Measurements from ENCODE around the gene RAD23B. TPM values are rescaled to one million over a fixed set of nuclear protein-coding genes. Genes with fewer than 3 reads are reported as not detected.
A peak's percentile ranks its signal among the peaks of the same experiment; 100 is the strongest.

The RAD23B gene
- total and polyA plus RNA-seq, 2 of the 13 experiments (the other 11 are each of a cell fraction or from before 2014, with no cell fraction given), result 133 to 156 TPM

DNA sequence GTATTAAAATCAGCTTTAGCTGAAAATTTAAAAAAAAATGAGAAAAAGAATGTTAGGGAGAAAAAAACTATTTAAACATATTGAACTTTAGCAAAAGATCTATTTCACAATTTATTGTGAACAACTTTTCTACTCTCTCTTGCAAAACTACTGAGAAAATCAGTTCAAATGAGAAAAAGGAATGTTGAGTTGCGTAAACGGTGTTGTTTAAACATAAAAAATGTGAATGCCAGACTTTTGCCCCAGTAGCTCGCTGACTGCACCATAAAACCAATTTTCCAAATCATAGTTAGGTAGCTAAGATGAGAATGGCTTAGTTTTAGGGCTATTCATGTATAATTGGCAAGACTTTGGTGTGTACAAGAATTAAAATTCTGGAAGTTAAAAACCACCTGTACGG, 13.4 kb upstream of the RAD23B start (continued):
- peak; percentile 48; the same call in 1 of the 2 replicates for TF ChIP-seq HNF4G (IDR thresholded peaks at IDR 0.05; ENCODE audit: borderline replicate concordance, low read depth, low read length)
- TF ChIP-seq HNF4G (CRISPR knock-in tag; IDR thresholded peaks at IDR 0.05; ENCODE audit: borderline replicate concordance, low read depth), result no peak
- peak; percentile 97 for TF ChIP-seq PPARG (CRISPR knock-in tag; conservative IDR thresholded peaks at IDR 0.05)
- TF ChIP-seq ZSCAN25 (CRISPR knock-in tag; IDR thresholded peaks at IDR 0.05), result no peak
- TF ChIP-seq SKI (IDR thresholded peaks at IDR 0.05; ENCODE audit: partially characterized antibody), result peak; percentile 17
- TF ChIP-seq HNRNPL (IDR thresholded peaks at IDR 0.05; ENCODE audit: low read depth, low read length), result no peak
- TF ChIP-seq POGZ (CRISPR knock-in tag; IDR thresholded peaks at IDR 0.05), result no peak
- TF ChIP-seq HOXA9 (CRISPR knock-in tag; IDR thresholded peaks at IDR 0.05; ENCODE audit: borderline replicate concordance), result no peak
- 0 out of 2 replicates have a peak, but pooled peaks have one; percentile 28 for TF ChIP-seq ZSCAN9 (CRISPR knock-in tag; IDR thresholded peaks at IDR 0.05; ENCODE audit: borderline replicate concordance)
- TF ChIP-seq ZNF619 (CRISPR knock-in tag; IDR thresholded peaks at IDR 0.05), result no peak
- no peak for TF ChIP-seq EED (CRISPR knock-in tag; IDR thresholded peaks at IDR 0.05)
- TF ChIP-seq AGO1 (IDR thresholded peaks at IDR 0.05; ENCODE audit: low read depth, low read length, poor library complexity, severe bottlenecking), result no peak
- no peak for TF ChIP-seq NFYC (CRISPR knock-in tag; IDR thresholded peaks at IDR 0.05)
- no peak for TF ChIP-seq TCF12 (IDR thresholded peaks at IDR 0.05)
- no peak for TF ChIP-seq TCF12 (CRISPR knock-in tag; IDR thresholded peaks at IDR 0.05)
- no peak for TF ChIP-seq NR1H2 (CRISPR knock-in tag; IDR thresholded peaks at IDR 0.05; ENCODE audit: borderline replicate concordance, low read depth)
- no peak for TF ChIP-seq ZNF451 (CRISPR knock-in tag; IDR thresholded peaks at IDR 0.05)
- no peak for TF ChIP-seq ZC3H4 (CRISPR knock-in tag; IDR thresholded peaks at IDR 0.05; ENCODE audit: borderline replicate concordance)
- no peak for TF ChIP-seq TEAD2 (CRISPR knock-in tag; IDR thresholded peaks at IDR 0.05)
- TF ChIP-seq ARNT2 (CRISPR knock-in tag; IDR thresholded peaks at IDR 0.05; ENCODE audit: low read depth), result no peak
- TF ChIP-seq ZNF530 (CRISPR knock-in tag; IDR thresholded peaks at IDR 0.05; ENCODE audit: low read depth), result no peak
- TF ChIP-seq PAF1 (CRISPR knock-in tag; IDR thresholded peaks at IDR 0.05), result no peak
- TF ChIP-seq NCOA2 (CRISPR knock-in tag; IDR thresholded peaks at IDR 0.05), result peak; percentile 76; the same call in 1 of the 2 replicates
- no peak for TF ChIP-seq EZH2 (conservative IDR thresholded peaks at IDR 0.05; ENCODE audit: low read depth, low read length)
- no peak for TF ChIP-seq ZFP90 (CRISPR knock-in tag; IDR thresholded peaks at IDR 0.05; ENCODE audit: borderline replicate concordance)
- peak; percentile 32 for TF ChIP-seq TCF7 (IDR thresholded peaks at IDR 0.05; ENCODE audit: low read depth)
- TF ChIP-seq CBFB (CRISPR knock-in tag; IDR thresholded peaks at IDR 0.05), result no peak
- TF ChIP-seq CCDC6 (CRISPR knock-in tag; IDR thresholded peaks at IDR 0.05), result no peak
- TF ChIP-seq, protein P1, sequence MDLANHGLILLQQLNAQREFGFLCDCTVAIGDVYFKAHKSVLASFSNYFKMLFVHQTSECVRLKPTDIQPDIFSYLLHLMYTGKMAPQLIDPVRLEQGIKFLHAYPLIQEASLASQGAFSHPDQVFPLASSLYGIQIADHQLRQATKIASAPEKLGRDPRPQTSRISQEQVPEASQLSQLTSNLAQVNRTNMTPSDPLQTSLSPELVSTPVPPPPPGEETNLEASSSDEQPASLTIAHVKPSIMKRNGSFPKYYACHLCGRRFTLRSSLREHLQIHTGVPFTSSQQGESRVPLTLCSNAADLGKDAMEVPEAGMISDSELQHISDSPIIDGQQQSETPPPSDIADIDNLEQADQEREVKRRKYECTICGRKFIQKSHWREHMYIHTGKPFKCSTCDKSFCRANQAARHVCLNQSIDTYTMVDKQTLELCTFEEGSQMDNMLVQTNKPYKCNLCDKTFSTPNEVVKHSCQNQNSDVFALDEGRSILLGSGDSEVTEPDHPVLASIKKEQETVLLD (CRISPR knock-in tag; IDR thresholded peaks at IDR 0.05; ENCODE audit: low read depth), result no peak
- TF ChIP-seq, protein P2, sequence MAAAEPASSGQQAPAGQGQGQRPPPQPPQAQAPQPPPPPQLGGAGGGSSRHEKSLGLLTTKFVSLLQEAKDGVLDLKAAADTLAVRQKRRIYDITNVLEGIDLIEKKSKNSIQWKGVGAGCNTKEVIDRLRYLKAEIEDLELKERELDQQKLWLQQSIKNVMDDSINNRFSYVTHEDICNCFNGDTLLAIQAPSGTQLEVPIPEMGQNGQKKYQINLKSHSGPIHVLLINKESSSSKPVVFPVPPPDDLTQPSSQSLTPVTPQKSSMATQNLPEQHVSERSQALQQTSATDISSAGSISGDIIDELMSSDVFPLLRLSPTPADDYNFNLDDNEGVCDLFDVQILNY (CRISPR knock-in tag; conservative IDR thresholded peaks at IDR 0.05), result no peak
- TF ChIP-seq STAT5B (CRISPR knock-in tag; IDR thresholded peaks at IDR 0.05), result no peak
- TF ChIP-seq, protein P3, sequence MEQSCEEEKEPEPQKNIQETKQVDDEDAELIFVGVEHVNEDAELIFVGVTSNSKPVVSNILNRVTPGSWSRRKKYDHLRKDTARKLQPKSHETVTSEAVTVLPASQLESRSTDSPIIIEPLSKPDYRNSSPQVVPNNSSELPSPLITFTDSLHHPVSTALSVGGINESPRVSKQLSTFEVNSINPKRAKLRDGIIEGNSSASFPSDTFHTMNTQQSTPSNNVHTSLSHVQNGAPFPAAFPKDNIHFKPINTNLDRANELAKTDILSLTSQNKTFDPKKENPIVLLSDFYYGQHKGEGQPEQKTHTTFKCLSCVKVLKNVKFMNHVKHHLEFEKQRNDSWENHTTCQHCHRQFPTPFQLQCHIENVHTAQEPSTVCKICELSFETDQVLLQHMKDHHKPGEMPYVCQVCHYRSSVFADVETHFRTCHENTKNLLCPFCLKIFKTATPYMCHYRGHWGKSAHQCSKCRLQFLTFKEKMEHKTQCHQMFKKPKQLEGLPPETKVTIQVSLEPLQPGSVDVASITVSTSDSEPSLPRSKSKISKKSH (CRISPR knock-in tag; IDR thresholded peaks at IDR 0.05; ENCODE audit: borderline replicate concordance), result no peak

Data from HepG2 (cell line).